ENCODE results near the gene TEKT5.

TEKT5 gene

GRCh38 chr16:10738231-10739077, 43.7 kb upstream of the TEKT5 start:
- peak; percentile 68 for DNase-seq (ENCODE audit: low read depth)
- H3K4me3 ChIP-seq (ENCODE audit: low read length), result no peak overlapping the region
- TF ChIP-seq CTCF (conservative IDR thresholded peaks at IDR 0.05; ENCODE audit: low read length), result no peak

GRCh38 chr16:10737068-10737625, 42.4 kb upstream of the TEKT5 start:
- peak; percentile 96 for TF ChIP-seq CTCF (conservative IDR thresholded peaks at IDR 0.05; ENCODE audit: low read length)
- peak; percentile 61 for DNase-seq (ENCODE audit: low read depth)
- no peak overlapping the region for H3K4me3 ChIP-seq (ENCODE audit: low read length)

DNA sequence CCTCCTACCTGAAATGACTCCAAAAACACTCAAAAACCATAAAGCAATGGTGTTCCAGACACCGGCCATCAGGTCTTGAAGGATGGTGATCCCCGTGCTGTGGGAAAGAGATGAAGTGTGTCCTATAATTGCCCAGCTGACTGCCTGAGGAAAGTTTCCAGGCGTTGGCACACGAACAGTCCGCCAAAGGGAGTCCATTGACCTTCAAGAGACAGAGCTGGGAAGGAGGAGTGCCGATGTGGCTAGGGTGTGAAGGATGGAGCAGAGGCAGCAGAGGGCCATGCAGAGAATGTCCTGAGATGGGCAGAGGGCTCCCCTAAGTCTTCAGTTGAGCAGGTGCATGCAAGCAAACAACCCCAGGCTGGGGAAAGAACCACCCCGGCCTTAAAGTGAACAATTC, 37.1 kb upstream of the TEKT5 start:
- TF ChIP-seq CTCF (conservative IDR thresholded peaks at IDR 0.05; ENCODE audit: low read length), result no peak
- no peak for DNase-seq (ENCODE audit: low read depth)

GRCh38 chr16:10729104-10730048, 34.6 kb upstream of the TEKT5 start:
- peak; percentile 51 for DNase-seq (ENCODE audit: low read depth)
- TF ChIP-seq CTCF (conservative IDR thresholded peaks at IDR 0.05; ENCODE audit: low read length), result peak; percentile 16; the same call in 1 of the 2 replicates
- no peak overlapping the region for H3K4me3 ChIP-seq (ENCODE audit: low read length)

More for the DNA sequence above, 37.1 kb upstream of the TEKT5 start:
- H3K4me3 ChIP-seq (ENCODE audit: low read length), result no peak overlapping the region

DNA sequence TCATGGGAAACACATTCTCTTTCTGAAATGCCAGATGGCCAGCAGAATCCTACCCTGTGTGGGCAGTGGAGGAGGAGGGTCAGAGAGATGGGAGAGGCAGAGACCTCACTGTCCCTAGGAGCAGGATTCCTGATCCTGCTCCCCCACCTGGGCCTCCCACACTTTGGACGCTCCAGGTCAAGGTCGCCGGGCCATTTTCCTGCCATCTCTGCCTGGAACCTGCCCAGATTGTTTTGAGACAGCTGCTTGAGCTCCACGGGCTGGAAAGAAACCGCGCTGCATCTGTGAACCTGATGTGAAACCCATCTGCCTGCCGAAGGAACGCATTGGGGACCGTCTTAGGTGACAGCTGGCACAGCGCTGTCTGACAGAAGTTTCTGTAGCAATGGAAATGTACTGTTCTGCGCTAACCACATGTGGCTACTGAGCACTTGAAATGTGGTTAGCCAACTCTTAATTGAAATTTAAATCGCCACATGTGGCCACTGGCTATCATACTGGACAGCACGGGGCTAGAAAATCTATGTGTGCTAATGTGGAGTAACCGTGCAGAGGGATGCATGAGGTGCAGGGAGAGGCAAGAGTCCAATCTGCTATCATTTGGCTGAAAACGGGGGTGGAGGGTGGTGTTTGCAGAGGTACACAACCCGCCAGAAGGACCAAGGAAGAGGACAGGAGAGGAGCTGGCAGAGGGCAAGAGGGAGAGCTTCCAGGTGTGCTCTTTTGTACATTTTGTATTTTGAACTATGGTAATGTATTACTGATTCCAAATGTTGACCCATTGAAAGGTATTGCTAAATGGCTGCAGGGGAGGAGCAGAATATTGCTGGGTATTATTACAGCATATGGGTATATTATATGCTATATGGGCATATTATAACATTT, 33.5 kb upstream of the TEKT5 start:
- no peak overlapping the region for H3K4me3 ChIP-seq (ENCODE audit: low read length)
- TF ChIP-seq CTCF (conservative IDR thresholded peaks at IDR 0.05; ENCODE audit: low read length), result no peak
- peak; percentile 36 for DNase-seq (ENCODE audit: low read depth)

DNA sequence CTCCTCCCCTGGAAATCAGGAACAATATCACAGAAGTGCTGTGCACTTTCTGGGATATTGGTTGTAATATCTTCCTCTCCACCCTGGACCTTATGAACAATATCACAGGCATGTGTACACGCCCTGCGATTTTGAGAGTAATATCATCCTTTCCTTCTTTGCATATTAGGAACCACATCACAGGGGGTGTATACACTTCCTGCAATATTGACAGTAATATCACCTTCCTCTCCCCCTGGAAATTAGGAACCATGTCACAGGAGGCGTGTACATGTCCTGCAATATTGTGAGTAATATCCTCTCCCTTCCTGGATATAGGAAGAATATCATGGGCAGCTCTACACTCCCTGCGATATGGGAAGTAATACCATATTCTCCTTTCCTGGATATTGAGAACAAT, 14.2 kb upstream of the TEKT5 start:
- TF ChIP-seq CTCF (conservative IDR thresholded peaks at IDR 0.05; ENCODE audit: low read length), result no peak
- DNase-seq (ENCODE audit: low read depth), result no peak

More for the DNA sequence above, 14.2 kb upstream of the TEKT5 start:
- no peak overlapping the region for H3K4me3 ChIP-seq (ENCODE audit: low read length)

All from AG10803 (cell line).